Thoracic aorta endothelial cell (primary cell): Measurements from ENCODE around the gene POLR2I. TPM values are rescaled to one million over a fixed set of nuclear protein-coding genes. Genes with fewer than 3 reads are reported as not detected.

Experiments used
- total RNA-seq: library from RNA; depleted of rRNA; stranded (reverse); fragments of >200 nt; gene quantifications from 2 replicates; pipeline ENCODE4 v1.2.3, GENCODE V29; 2012

The POLR2I gene
- total RNA-seq = 25.8 TPM in 2 replicates

GRCh38 chr19:36114721-36115452, at the start of gene POLR2I:
Gene POLR2I (minus strand): TSS chr19:36114875. CDS start chr19:36114856, 19 bp downstream.

GRCh38 chr19:36152352-36153091, 37.8 kb upstream of the POLR2I start, which contains the start of gene COX7A1:
Gene COX7A1 (minus strand): TSS chr19:36152447. CDS start chr19:36152407, 40 bp downstream.

GRCh38 chr19:36139473-36140303, 25.0 kb upstream of the POLR2I start, which contains the start of gene CAPNS1:
Gene CAPNS1 (plus strand): TSS chr19:36140066. CDS start chr19:36141012, 946 bp downstream.

GRCh38 chr19:36115453-36116343, 1.0 kb upstream of the POLR2I start, which contains the start of gene TBCB:
Gene TBCB (plus strand): TSS chr19:36115468. CDS start chr19:36115561, 93 bp downstream.

GRCh38 chr19:36110487-36111199, 4.0 kb downstream of the POLR2I start, which contains the start of gene OVOL3:
Gene OVOL3 (plus strand): TSS chr19:36111143. CDS start chr19:36111203, 60 bp downstream.

Other genes with a start within 250 kb of the POLR2I start
- 2.2 and 3.6 TPM in 2 replicates for gene APLP1, start 246.3 kb downstream of the POLR2I start, total RNA-seq
- 3.3 and 3.6 TPM in 2 replicates for gene NFKBID, start 214.3 kb downstream of the POLR2I start, total RNA-seq
- gene HCST, start 212.3 kb downstream of the POLR2I start, total RNA-seq = not detected in 2 replicates
- gene TYROBP, start 206.6 kb downstream of the POLR2I start, total RNA-seq = not detected in 2 replicates
- gene LRFN3, start 178.5 kb downstream of the POLR2I start, total RNA-seq = 4.4 and 6.1 TPM in 2 replicates
- 11.1 and 12.2 TPM in 2 replicates for gene SDHAF1, start 119.7 kb downstream of the POLR2I start, total RNA-seq
- gene SYNE4, start 106.1 kb downstream of the POLR2I start, total RNA-seq = 0.13 and 0.14 TPM in 2 replicates
- 8.3 and 11.7 TPM in 2 replicates for gene ALKBH6, start 100.7 kb downstream of the POLR2I start, total RNA-seq
- 4.3 and 6.6 TPM in 2 replicates for gene CLIP3, start 82.0 kb downstream of the POLR2I start, total RNA-seq
- gene THAP8, start 60.6 kb downstream of the POLR2I start, total RNA-seq = 0.80 and 1.1 TPM in 2 replicates
- 7.4 and 12.6 TPM in 2 replicates for gene WDR62, start 60.0 kb downstream of the POLR2I start, total RNA-seq
- gene OVOL3, start 3.7 kb downstream of the POLR2I start, total RNA-seq = not detected in 2 replicates
- 104 and 105 TPM in 2 replicates for gene TBCB, start 593 bp upstream of the POLR2I start, total RNA-seq
- gene CAPNS1, start 25.2 kb upstream of the POLR2I start, total RNA-seq = 241 and 313 TPM in 2 replicates
- gene COX7A1, start 37.6 kb upstream of the POLR2I start, total RNA-seq = 2.4 and 4.5 TPM in 2 replicates
- gene ZNF565, start 99.8 kb upstream of the POLR2I start, total RNA-seq = 4.1 and 4.2 TPM in 2 replicates
- gene ZNF146, start 100.2 kb upstream of the POLR2I start, total RNA-seq = 173 and 176 TPM in 2 replicates